ENCODE measurements around the gene AP4E1.
A peak's percentile ranks its signal among the peaks of the same experiment; 100 is the strongest.

AP4E1 gene

GRCh38 chr15:50905055-50905454 lies 3.4 kb upstream of the AP4E1 start:
- Histone ChIP-seq H2AFZ (ENCODE audit: low read depth, low read length, severe bottlenecking) (no peak overlapping the region), H3K79me2 (ENCODE audit: insufficient read depth, low read length) (peaks cover 9% of the 10 kb centered on the region; the same call in 1 of the 2 replicates), H3K4me3 (ENCODE audit: insufficient read depth, low read length, poor library complexity, severe bottlenecking) (no peak overlapping the region), H3K27me3 (ENCODE audit: low read length) (no peaks in the 10 kb centered on the region), H3F3A (ENCODE audit: insufficient read depth) (peaks cover 12% of the 10 kb centered on the region; the same call in 1 of the 2 replicates), H4K20me1 (ENCODE audit: low read depth, low read length) (no peaks in the 10 kb centered on the region), H3K9ac (ENCODE audit: low read length) (no peak overlapping the region), H3K36me3 (ENCODE audit: low read length) (no peaks in the 10 kb centered on the region), H3K9me3 (ENCODE audit: insufficient read depth, low read length) (no peaks in the 10 kb centered on the region), H3K9me2 (replicated peaks; ENCODE audit: insufficient read depth, low read length) (no peaks in the 10 kb centered on the region), H3K27ac (ENCODE audit: low read depth, low read length) (no peak overlapping the region), H3K4me2 (ENCODE audit: low read depth, low read length, poor library complexity, severe bottlenecking) (no peak overlapping the region)
- no peak for TF ChIP-seq EZH2phosphoT487 (conservative IDR thresholded peaks at IDR 0.05; ENCODE audit: low read length)
- TF ChIP-seq CTCF (IDR thresholded peaks at IDR 0.05; ENCODE audit: insufficient read depth, low read length, poor library complexity, severe bottlenecking), result no peak

- Histone ChIP-seq H2AFZ (ENCODE audit: low read depth, low read length, severe bottlenecking) (peak overlapping the region; percentile 97), H3K4me3 (ENCODE audit: insufficient read depth, low read length, poor library complexity, severe bottlenecking) (peak overlapping the region; percentile 67), H3K79me2 (ENCODE audit: insufficient read depth, low read length) (peaks cover 13% of the 10 kb centered on the region; the same call in 1 of the 2 replicates), H3K9me2 (replicated peaks; ENCODE audit: insufficient read depth, low read length) (no peaks in the 10 kb centered on the region), H3K27ac (ENCODE audit: low read depth, low read length) (peak overlapping the region; percentile 55), H3K9ac (ENCODE audit: low read length) (peak overlapping the region; percentile 70), H3K27me3 (ENCODE audit: low read length) (no peaks in the 10 kb centered on the region), H3K36me3 (ENCODE audit: low read length) (no peaks in the 10 kb centered on the region), H4K20me1 (ENCODE audit: low read depth, low read length) (no peaks in the 10 kb centered on the region), H3K4me2 (ENCODE audit: low read depth, low read length, poor library complexity, severe bottlenecking) (peak overlapping the region; percentile 95), H3K9me3 (ENCODE audit: insufficient read depth, low read length) (no peaks in the 10 kb centered on the region), H3F3A (ENCODE audit: insufficient read depth) (peaks cover 12% of the 10 kb centered on the region; the same call in 1 of the 2 replicates)
- TF ChIP-seq EZH2phosphoT487 (conservative IDR thresholded peaks at IDR 0.05; ENCODE audit: low read length), result no peak
- no peak for TF ChIP-seq CTCF (IDR thresholded peaks at IDR 0.05; ENCODE audit: insufficient read depth, low read length, poor library complexity, severe bottlenecking)
These were observed 1.4 kb upstream of the AP4E1 start for GRCh38 chr15:50906954-50907600.

- Histone ChIP-seq H3K9ac (ENCODE audit: low read length) (peak overlapping the region; percentile 70), H3K79me2 (ENCODE audit: insufficient read depth, low read length) (peaks cover 13% of the 10 kb centered on the region; the same call in 1 of the 2 replicates), H4K20me1 (ENCODE audit: low read depth, low read length) (no peaks in the 10 kb centered on the region), H3K9me2 (replicated peaks; ENCODE audit: insufficient read depth, low read length) (no peaks in the 10 kb centered on the region), H3K36me3 (ENCODE audit: low read length) (no peaks in the 10 kb centered on the region), H3K27me3 (ENCODE audit: low read length) (no peaks in the 10 kb centered on the region), H2AFZ (ENCODE audit: low read depth, low read length, severe bottlenecking) (peak overlapping the region; percentile 97), H3K27ac (ENCODE audit: low read depth, low read length) (peak overlapping the region; percentile 55), H3F3A (ENCODE audit: insufficient read depth) (peaks cover 12% of the 10 kb centered on the region; the same call in 1 of the 2 replicates), H3K4me3 (ENCODE audit: insufficient read depth, low read length, poor library complexity, severe bottlenecking) (peak overlapping the region; percentile 67), H3K4me2 (ENCODE audit: low read depth, low read length, poor library complexity, severe bottlenecking) (peak overlapping the region; percentile 95), H3K9me3 (ENCODE audit: insufficient read depth, low read length) (no peaks in the 10 kb centered on the region)
- TF ChIP-seq CTCF (IDR thresholded peaks at IDR 0.05; ENCODE audit: insufficient read depth, low read length, poor library complexity, severe bottlenecking), result no peak
- no peak for TF ChIP-seq EZH2phosphoT487 (conservative IDR thresholded peaks at IDR 0.05; ENCODE audit: low read length)
These were observed 778 bp upstream of the AP4E1 start for GRCh38 chr15:50907601-50908208.

Data from SU-DHL-6 (cell line).